ENCODE measurements around the gene STK32B.

The STK32B gene

DNA sequence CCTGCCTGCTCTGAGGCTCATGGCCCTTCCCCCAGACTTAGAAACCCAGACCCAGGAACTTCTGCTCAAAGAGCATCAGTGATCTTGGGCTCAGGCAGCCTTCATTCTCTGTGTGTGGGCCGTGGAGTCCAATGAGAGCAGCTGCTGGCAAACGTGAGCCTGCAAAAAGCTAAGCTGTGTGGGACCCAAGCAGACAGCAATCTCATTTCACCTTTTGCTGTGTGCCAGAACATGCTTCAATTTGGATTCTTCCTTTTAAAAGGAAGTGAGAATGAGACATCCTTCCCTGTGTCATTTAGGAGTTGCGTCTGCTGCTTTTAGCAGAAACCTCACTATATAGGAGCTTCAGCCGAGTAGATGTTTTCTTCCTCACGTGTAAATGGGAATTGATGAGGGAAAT lies 418.6 kb downstream of the STK32B start:
- ATAC-seq (ENCODE audit: low read depth), result no peak
- H3K9me3 ChIP-seq (ENCODE audit: severe bottlenecking), result no peaks in the 10 kb centered on the region

DNA sequence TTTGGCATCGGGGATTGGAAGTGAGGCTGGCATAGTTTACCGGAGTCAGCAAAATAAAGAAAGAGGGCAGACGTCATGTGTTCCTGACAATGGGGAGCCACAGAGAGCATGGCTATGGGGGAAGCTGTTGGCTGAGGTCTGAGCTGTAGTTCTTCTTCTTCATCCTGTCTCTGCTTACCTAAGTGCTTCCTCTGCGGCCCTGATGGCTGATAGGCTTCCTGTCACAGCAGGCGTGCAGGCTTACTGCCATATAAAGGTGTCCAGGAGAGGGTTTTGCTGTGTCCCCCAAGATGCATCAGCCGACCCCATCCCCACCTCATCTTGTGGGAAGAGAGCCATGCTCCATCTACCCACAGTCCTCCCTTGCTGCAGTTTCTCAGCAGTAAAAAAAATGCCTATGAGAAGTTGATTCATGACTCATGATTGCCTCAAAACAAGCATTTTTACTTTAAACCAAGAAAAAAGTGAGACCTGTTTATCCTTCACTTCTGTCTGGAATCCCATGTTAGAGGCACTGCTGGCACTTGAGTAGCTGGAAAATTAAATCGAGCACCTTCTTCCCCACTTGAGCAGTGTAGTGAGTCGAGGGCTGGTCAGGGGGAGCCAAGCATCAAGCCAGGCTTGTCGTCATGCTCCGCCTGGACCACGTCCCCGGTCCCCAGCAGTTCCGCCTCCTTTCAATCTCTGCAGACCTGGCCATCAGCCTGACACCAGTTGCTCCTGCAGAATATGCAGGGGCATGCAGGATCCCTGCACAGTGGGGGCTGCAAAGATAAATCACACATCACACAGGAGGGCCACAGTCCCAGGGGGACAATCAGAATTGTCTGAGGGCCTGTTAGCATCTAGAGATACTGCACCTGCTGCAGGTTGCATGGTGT lies 419.3 kb downstream of the STK32B start:
- ATAC-seq (ENCODE audit: low read depth) (no peak), DNase-seq (ENCODE audit: low spot score) (no peak)
- Histone ChIP-seq H3K4me3 (ENCODE audit: severe bottlenecking) (no peak overlapping the region), H3K4me1 (ENCODE audit: insufficient read depth, poor library complexity, severe bottlenecking) (no peaks in the 10 kb centered on the region), H3K36me3 (ENCODE audit: low read depth) (no peaks in the 10 kb centered on the region), H3K27ac (ENCODE audit: poor library complexity, severe bottlenecking) (no peak overlapping the region), H3K27me3 (ENCODE audit: insufficient read depth, poor library complexity, severe bottlenecking) (no peaks in the 10 kb centered on the region), H3K9me3 (ENCODE audit: severe bottlenecking) (no peaks in the 10 kb centered on the region)
- TF ChIP-seq, protein P1, sequence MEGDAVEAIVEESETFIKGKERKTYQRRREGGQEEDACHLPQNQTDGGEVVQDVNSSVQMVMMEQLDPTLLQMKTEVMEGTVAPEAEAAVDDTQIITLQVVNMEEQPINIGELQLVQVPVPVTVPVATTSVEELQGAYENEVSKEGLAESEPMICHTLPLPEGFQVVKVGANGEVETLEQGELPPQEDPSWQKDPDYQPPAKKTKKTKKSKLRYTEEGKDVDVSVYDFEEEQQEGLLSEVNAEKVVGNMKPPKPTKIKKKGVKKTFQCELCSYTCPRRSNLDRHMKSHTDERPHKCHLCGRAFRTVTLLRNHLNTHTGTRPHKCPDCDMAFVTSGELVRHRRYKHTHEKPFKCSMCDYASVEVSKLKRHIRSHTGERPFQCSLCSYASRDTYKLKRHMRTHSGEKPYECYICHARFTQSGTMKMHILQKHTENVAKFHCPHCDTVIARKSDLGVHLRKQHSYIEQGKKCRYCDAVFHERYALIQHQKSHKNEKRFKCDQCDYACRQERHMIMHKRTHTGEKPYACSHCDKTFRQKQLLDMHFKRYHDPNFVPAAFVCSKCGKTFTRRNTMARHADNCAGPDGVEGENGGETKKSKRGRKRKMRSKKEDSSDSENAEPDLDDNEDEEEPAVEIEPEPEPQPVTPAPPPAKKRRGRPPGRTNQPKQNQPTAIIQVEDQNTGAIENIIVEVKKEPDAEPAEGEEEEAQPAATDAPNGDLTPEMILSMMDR (IDR thresholded peaks at IDR 0.05; ENCODE audit: poor library complexity, severe bottlenecking), result no peak

More for the DNA sequence above, 418.6 kb downstream of the STK32B start:
- TF ChIP-seq, protein P1 (IDR thresholded peaks at IDR 0.05; ENCODE audit: poor library complexity, severe bottlenecking), result no peak
- Histone ChIP-seq H3K36me3 (ENCODE audit: low read depth) (no peaks in the 10 kb centered on the region), H3K27me3 (ENCODE audit: insufficient read depth, poor library complexity, severe bottlenecking) (no peaks in the 10 kb centered on the region), H3K27ac (ENCODE audit: poor library complexity, severe bottlenecking) (no peak overlapping the region), H3K4me1 (ENCODE audit: insufficient read depth, poor library complexity, severe bottlenecking) (no peaks in the 10 kb centered on the region), H3K4me3 (ENCODE audit: severe bottlenecking) (no peak overlapping the region)
- no peak for DNase-seq (ENCODE audit: low spot score)

DNA sequence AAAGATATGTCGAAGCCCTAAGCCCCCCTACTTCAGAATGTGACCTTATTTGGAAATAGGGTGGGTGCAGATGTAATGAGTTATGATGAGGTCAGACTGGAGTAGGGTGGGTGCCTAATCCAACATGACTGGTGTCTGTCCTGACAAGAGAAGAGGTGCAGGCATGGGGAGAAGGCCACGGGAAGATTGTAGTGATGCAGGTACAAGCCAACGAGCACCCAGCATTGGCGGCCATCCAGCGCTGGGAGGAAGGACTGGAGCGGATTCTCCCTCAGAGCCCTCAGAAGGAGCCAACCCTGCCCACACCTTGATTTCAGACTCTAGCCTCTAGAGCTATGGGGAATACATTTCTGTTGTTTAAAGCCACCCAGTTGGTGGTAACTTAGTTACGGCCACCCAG lies 419.9 kb downstream of the STK32B start:
- ATAC-seq (ENCODE audit: low read depth), result no peak
- no peak overlapping the region for H3K27ac ChIP-seq (ENCODE audit: poor library complexity, severe bottlenecking)

DNA sequence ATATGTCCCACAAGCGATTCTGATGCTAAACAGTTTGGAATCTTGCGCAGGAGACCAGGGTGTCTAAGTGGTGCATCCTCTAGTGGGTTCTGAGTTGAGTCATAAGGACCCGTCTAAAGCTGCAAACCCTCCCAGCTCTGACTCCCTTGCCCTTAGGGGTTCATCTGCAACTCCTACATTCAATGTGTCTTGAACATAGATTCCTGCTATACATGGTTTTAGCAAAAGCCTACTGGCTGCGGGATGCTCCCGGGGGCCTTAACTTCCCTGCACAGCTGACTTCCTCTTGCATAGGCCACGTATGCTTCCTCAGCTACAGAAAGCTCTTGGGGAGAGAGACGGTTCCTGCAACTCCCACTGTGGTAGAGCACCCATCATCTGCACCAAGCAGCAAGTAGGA lies 420.4 kb downstream of the STK32B start:
- no peaks in the 10 kb centered on the region for H3K9me3 ChIP-seq (ENCODE audit: severe bottlenecking)
- DNase-seq (ENCODE audit: low spot score) (no peak), ATAC-seq (ENCODE audit: low read depth) (no peak)
- no peak overlapping the region for H3K4me3 ChIP-seq (ENCODE audit: severe bottlenecking)
- H3K4me1 ChIP-seq (ENCODE audit: insufficient read depth, poor library complexity, severe bottlenecking), result no peaks in the 10 kb centered on the region
- TF ChIP-seq, protein P1 (IDR thresholded peaks at IDR 0.05; ENCODE audit: poor library complexity, severe bottlenecking), result no peak
- no peaks in the 10 kb centered on the region for H3K27me3 ChIP-seq (ENCODE audit: insufficient read depth, poor library complexity, severe bottlenecking)
- H3K27ac ChIP-seq (ENCODE audit: poor library complexity, severe bottlenecking), result no peak overlapping the region
- H3K36me3 ChIP-seq (ENCODE audit: low read depth), result no peaks in the 10 kb centered on the region

More for the DNA sequence above, 419.9 kb downstream of the STK32B start:
- no peaks in the 10 kb centered on the region for H3K27me3 ChIP-seq (ENCODE audit: insufficient read depth, poor library complexity, severe bottlenecking)
- H3K4me3 ChIP-seq (ENCODE audit: severe bottlenecking), result no peak overlapping the region
- H3K4me1 ChIP-seq (ENCODE audit: insufficient read depth, poor library complexity, severe bottlenecking), result no peaks in the 10 kb centered on the region
- DNase-seq (ENCODE audit: low spot score), result no peak
- no peaks in the 10 kb centered on the region for H3K36me3 ChIP-seq (ENCODE audit: low read depth)
- no peaks in the 10 kb centered on the region for H3K9me3 ChIP-seq (ENCODE audit: severe bottlenecking)
- TF ChIP-seq, protein P1 (IDR thresholded peaks at IDR 0.05; ENCODE audit: poor library complexity, severe bottlenecking), result no peak

DNA sequence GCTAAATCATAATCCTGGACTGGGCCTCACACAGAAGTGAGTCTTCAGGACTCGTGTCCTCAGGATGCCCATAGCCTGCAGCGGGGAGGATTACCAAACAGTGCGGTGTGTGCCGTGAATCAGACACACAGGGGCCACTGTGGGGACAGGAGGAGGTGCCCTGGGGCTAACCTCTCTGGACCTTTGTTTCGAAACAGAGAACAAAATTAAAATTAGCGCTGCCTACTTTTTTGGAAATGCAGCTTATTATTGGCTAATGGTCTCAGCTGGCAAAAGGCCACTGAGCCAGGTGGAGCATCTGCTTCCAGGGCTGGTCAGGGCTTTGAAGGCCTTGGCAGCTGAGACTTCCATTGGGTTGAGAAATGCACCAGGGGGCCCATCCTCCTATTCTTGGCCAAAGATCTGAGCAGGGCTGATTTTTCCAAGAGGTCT lies 420.9 kb downstream of the STK32B start:
- ATAC-seq (ENCODE audit: low read depth), result no peak

More for the DNA sequence above, 420.9 kb downstream of the STK32B start:
- no peak for DNase-seq (ENCODE audit: low spot score)
- H3K36me3 ChIP-seq (ENCODE audit: low read depth), result no peaks in the 10 kb centered on the region
- no peak overlapping the region for H3K27ac ChIP-seq (ENCODE audit: poor library complexity, severe bottlenecking)
- H3K9me3 ChIP-seq (ENCODE audit: severe bottlenecking), result no peaks in the 10 kb centered on the region
- TF ChIP-seq, protein P1 (IDR thresholded peaks at IDR 0.05; ENCODE audit: poor library complexity, severe bottlenecking), result no peak
- H3K27me3 ChIP-seq (ENCODE audit: insufficient read depth, poor library complexity, severe bottlenecking), result no peaks in the 10 kb centered on the region
- no peak overlapping the region for H3K4me3 ChIP-seq (ENCODE audit: severe bottlenecking)
- no peaks in the 10 kb centered on the region for H3K4me1 ChIP-seq (ENCODE audit: insufficient read depth, poor library complexity, severe bottlenecking)
